Measurements from ENCODE around the gene TSGA10.
"Not testable (repeated sequence)": the region's sequence is repeated elsewhere in the genome, so short reads cannot be mapped to it uniquely, and the experiment has no call there.

Gene TSGA10

DNA sequence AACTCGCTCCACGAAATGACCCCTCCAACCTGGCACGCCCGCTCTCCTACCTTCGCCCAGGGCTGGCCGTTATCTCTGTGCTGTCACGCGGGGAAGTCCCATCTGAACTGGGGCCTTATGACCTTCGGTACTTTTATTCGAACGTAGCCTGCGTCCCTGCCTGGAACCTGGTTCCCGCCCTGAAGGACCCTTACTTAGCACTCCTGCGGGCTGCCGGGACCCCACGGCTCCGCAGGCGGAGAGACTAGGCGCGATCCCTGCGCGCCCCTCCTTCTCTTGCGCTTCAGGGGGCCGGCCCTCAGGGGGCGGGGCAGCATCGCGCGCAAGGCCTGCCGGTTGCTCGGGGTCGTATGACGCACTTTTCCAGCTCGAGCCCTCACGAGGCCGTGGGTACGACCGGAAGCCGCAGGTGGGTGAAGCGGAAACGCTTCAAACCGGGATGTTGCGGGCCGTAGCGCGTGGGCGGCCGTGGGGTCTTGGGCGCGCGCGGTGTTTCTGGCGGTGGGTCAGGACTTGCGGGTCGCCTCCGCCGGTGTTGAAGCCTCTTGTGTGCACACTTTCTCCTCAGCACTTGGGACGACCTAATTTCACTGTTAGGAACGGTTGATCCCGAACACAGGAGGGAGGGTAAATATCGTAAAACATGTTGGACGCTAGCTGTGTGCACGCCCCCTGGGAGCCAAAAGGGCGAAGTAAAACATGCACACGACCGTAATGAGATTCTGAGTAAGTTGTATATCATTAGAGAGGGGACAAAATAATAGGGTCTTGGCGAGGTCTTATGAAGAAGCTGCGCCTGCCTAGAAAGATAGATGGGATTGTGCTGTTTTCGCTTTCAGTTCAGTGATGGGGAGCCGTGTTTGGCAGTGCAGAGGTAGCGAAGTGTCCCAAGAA, at the start of gene TSGA10, which contains the start of gene LIPT1:
Gene TSGA10, minus strand, starts transcription at position 300 of the 894 bp plus-strand sequence. CDS start 45,503 bp downstream, outside the sequence.
Gene LIPT1, plus strand, starts transcription at position 325 of the 894 bp plus-strand sequence. CDS start 6,991 bp downstream, outside the sequence.
- DNase-seq, result peak; percentile 95

- no peak for DNase-seq
Observed at GRCh38 chr2:99201959-99202678, 47.4 kb upstream of the TSGA10 start.

DNA sequence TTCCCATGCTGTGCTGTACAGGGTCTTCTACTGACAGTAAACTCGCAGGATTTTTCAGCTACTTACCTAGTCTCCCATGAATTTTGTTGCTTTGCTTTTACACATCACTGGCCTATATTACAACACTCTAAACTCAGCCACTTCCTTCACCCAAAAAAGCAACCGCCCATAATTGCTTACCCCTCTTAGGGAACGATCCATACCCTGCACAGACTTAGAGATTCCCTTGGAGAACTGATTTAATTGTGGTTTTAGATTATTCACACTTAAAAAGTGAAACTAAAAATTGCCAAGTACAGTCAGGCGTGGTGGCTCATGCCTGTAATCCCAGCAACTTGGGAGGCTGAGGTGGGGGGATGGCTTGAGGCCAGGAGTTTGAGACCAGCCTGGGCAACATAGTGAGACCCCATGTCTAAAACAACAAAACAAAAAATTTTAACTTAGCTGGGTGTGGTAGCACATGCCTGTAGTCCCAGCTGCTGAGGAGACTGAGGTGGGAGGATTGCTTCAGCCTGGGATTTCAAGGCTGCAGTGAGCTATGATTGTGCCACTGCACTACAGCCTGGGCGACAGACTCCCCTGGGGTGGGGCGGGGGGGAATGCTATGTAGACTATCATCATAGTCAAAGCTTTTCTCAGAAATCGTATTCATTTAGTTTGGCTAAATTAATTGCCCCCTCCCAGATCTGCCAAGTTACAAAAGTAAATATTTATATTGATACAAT, 45.5 kb upstream of the TSGA10 start:
- DNase-seq, result no peak

DNA sequence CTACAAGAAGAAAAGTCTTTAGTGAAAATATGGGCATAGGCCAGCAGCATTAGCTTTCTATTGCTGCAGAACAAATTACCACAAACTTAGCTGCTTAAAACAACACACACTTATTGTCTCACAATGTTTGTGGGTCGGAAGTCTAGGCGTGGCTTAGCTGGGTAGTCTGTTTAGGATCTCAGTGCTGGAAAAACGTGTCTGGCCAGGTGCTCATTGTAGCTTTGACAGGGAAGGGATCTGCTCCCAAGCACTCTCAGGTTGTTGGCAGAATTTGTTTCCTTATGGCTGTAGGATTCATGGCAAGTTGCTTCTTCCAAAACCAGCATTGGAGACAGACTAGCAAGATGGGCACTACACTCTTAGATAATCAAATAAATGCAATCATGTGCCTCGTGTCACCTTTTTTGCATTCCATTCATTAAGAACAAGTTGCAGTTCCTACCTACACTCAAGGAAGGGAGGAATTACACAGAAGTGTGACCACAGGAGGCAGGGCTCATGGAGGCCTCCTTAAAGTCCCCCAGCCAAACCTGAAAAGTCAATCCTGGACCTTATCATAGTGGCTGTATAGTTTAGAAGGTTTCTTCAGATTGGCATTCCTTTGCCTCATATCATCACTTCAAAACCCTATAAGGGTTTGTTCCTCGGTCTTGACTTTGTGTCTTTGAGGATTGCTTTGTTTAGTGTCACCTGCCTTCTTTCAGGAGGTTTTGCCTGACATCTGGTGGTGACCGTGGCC, 43.5 kb upstream of the TSGA10 start:
- no peak for DNase-seq

GRCh38 chr2:99192364-99192763, 37.6 kb upstream of the TSGA10 start:
- not testable (repeated sequence) for DNase-seq

GRCh38 chr2:99190548-99190947, 35.8 kb upstream of the TSGA10 start:
- DNase-seq, result no peak

DNA sequence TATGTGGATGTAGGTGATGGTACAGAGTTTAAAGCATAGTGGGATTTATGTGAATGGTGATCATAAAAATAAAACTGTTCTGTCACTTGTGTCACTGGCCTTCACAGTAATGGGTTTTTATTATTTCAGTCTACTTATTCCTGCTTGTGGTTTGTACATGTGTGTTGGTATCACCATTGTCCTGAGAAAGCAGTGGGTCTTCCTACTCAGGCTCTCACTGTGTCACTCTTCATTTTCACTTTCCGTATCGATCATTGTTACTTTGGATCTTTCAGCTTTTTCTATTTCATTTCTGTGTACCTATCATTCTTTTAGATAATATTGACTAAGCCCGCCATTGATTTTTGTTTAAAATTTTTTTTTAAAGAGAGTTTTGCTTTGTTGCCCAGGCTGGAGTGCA, 33.6 kb upstream of the TSGA10 start:
- no peak for DNase-seq

- no peak for DNase-seq
Observed at GRCh38 chr2:99187011-99187410, 32.3 kb upstream of the TSGA10 start.

DNA sequence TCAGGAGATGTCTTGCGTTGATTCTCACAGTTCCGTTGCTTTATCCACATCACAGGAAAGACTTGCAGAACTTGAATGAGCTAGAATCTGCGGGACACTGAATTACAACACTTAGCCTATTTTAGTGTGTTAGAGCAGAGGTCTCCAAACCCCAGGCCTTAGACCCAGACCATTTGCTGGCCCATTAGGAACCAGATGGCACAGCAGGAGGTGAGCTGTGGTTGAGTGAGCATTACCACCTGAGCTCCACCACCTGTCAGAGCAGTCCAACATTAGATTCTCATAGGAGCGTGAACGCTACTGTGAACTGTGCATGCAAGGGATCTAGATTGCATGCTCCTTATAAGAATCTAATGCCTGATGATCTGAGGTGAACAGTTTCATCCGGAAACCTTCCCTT, 30.1 kb upstream of the TSGA10 start:
- DNase-seq, result no peak

GRCh38 chr2:99183025-99183424, 28.3 kb upstream of the TSGA10 start:
- DNase-seq, result no peak

DNA sequence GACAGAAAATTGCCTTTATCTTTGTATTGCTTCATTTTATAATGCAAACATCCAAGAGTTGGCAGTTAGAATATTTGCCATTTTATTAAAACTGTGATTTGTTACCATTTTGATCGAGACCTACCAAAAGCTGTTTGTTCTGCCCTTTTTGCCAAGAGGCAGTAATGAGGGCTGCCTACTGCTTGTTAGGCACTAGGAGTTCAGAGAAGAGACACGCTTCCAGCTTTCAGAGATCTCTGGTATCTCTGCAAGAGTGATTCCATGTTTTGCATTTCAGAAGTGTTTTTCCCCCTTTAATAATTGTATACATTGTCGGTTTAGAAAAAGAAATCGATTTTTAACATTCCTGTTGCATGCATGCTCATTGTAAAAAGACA, 26.9 kb upstream of the TSGA10 start:
- DNase-seq, result peak; percentile 1

- DNase-seq, result peak; percentile 96
Observed at GRCh38 chr2:99180755-99181623, 26.2 kb upstream of the TSGA10 start, which contains the start of the genes MITD1 and MRPL30. Gene MITD1 (minus strand): TSS chr2:99181058. CDS start chr2:99180981, 77 bp downstream. Gene MRPL30 (plus strand): TSS chr2:99181184. CDS start chr2:99186204, 5,020 bp downstream.

GRCh38 chr2:99171377-99172140, 16.8 kb upstream of the TSGA10 start:
- no peak for DNase-seq

GRCh38 chr2:99169534-99169933, 14.8 kb upstream of the TSGA10 start:
- DNase-seq, result no peak

GRCh38 chr2:99166218-99166617, 11.5 kb upstream of the TSGA10 start:
- DNase-seq, result no peak

GRCh38 chr2:99159594-99159993, 4.9 kb upstream of the TSGA10 start:
- no peak for DNase-seq

DNA sequence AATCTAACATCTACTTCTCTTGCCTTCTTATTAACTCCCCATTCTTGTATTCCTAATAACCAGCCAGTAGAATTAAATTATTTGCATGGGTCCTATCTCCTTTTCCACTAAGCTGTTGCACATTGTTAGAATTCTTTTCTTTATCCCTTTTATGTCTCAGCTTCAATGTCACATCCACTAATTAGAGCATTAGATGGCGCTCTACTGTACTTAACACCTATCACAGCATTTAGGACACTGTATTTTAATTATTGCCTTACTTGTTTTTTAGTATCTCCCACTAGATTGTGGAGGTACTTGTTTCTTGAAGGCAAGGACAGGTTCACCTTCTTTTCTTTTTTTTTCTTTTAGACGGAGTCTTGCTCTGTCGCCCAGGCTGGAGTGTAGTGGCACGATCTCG, 3.9 kb upstream of the TSGA10 start:
- no peak for DNase-seq

DNA sequence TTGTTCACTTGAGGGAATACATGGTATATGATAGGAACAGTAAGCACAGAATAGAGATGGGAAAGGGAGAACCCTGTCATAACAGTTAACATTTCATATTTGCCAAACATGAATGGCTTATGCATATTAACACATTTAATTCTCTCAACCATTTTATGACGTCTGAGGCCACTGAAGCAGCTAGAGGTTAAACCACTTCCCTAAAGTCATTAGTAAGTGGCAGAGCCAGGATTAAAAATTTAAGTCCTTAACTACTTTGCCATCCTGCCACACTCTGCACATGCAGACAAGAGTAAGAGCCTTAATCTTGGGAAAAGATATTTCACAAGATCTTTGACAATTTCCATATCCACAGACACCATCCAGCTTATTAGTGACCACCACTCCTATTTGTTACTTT, 2.1 kb upstream of the TSGA10 start:
- DNase-seq, result no peak

DNA sequence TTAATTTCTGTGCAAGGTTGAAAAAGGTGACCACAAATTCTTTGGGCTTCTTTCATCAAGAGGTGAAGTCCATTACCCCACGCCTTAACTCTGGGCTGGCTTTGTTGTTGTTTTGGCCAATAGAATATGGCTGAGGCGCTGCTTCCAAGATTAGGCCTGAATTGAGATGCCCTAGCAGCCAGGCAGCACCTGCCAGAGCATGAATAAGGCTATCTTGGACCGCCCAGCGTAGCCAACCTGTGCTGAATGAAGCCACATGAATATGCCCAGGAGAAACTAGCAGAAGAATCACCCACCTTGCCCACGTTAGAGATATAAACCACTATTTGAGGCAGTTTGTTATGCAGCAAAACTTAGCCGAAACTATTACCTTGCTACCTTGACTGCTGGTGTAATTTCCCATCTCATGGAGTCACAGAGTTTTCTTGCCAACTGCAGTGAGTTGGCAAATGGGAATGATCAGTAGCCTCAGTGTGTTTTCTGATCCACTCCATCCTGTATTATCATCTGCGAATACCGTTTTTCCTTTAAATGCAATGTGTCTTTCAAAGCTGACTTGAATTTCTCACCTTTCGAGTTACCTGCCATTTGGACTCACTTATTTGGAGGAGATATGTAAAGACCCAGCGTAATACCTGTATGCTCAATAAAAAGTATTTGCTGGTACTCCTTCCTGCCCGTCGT, 679 bp downstream of the TSGA10 start:
- no peak for DNase-seq
